Vagina (tissue), 2 donors: ENCODE data around the gene LRIT3.

Experiments
- CTCF ChIP-seq, 3 experiments: fragments of 450-650 bp in 2 of 3; fragments of 200-600 bp in 1 of 3; sonication (generic) in 1 of 3; IDR thresholded peaks; one replicate each; pipeline ENCODE4 v1.5.1; 2017 to 2019; ENCODE audit warnings: antibody characterized with exemption in 3 of 3, mild to moderate bottlenecking in 2 of 3, moderate library complexity in 2 of 3
- POLR2A ChIP-seq, 2 donors: fragments of 450-650 bp; IDR thresholded peaks; one replicate each; pipeline ENCODE4 v1.6.1; 2017; ENCODE audit warnings: antibody characterized with exemption in 2 of 2, mild to moderate bottlenecking in 2 of 2, moderate library complexity in 2 of 2

- TF ChIP-seq CTCF (IDR thresholded peaks at IDR 0.05), result no peak
- no peak for TF ChIP-seq POLR2A (IDR thresholded peaks at IDR 0.05)
Measured at GRCh38 chr4:109811707-109812106, 36.2 kb upstream of the LRIT3 start.
